Measurements from ENCODE around the gene ARID3A.
A peak's percentile ranks its signal among the peaks of the same experiment; 100 is the strongest.
"Not testable (repeated sequence)": the region's sequence is repeated elsewhere in the genome, so short reads cannot be mapped to it uniquely, and the experiment has no call there.

ARID3A gene

DNA sequence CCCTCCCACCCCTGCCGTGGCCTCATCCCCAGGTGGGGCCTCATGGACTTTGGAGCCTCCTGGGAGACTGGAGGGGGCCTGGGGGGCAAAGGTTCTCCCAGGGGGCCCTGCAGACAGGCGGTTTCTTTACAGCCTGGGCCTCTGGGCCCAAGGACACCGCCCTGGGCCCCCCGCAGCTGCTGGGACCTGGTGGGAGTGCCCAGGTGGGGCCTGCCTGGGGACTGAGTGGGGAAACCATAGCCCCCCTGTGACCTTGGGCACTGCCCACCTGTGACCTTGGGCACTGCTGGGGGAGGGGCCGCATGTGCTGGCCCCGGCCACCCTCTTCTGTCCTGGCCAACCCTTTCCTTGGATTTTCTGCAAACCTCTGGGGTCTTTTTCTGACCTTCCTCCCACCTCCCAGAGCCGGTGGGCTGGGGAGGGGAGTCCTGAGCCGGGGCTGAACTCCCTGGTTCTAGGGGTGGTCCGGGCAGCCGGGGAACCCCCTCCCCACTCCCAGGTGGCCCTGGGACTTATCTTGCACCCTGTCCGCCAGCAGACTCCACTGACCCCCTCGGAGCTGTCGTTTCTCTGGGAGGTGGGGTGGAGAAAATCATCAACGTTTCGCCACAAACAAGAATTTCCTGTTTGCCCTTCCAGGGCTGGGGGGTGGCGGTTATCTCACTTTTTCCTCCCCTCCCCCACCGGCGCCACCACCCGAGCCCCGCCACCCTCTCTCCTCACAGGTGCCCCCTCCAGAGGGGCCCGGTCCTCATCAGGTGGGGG is 27.0 kb downstream of the ARID3A start:
- H3K27me3 Mint-ChIP-seq, result no peaks in the 10 kb centered on the region
- no peaks in the 10 kb centered on the region for H3K4me1 Mint-ChIP-seq (ENCODE audit: low read depth)
- no peaks in the 10 kb centered on the region for H3K9me3 Mint-ChIP-seq
- no peak overlapping the region for H3K27ac Mint-ChIP-seq
- no peaks in the 10 kb centered on the region for H3K36me3 Mint-ChIP-seq (ENCODE audit: low read depth)
- no peak overlapping the region for H3K4me3 Mint-ChIP-seq

DNA sequence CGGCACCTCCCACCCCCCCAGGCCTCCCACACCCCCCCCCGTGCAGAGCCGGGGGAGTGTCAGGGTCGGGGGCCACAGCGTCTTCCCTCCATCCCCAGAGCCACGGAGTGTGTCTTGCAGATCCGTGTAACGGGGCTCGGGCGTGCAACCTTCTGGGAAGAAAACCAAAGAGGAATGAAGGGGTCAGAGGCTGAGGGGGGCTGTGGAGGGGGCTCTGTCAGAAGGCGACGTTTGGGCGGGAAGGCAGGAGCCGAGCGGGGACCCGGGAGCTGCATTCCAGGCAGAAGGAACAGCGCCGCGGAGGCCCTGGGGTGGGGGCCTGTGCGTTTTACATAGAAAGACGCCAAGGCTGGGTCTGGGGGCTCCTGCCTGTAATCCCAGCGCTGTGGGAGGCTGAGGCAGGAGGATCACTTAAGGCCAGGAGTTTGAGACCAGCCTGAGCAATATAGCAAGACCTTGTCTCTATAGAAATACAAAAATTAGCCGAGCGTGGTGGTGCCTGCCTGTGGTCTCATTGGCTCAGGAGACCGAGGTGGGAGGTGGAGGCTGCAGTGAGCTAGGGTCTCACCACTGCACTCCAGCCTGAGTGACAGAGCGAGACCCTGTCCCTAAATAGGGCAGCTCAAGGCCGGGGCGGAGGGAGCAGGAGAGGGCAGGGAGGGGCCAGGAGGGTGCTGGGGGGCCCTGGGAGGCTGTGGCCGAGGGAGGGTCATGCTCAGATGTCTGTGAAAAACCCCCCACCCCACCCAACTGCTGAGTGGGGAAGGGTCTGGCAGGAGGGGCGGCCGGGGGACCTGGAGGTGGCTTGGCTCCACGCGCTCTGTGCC is 27.8 kb downstream of the ARID3A start:
- no peak overlapping the region for H3K27ac Mint-ChIP-seq
- no peaks in the 10 kb centered on the region for H3K36me3 Mint-ChIP-seq (ENCODE audit: low read depth)
- no peak overlapping the region for H3K4me3 Mint-ChIP-seq
- no peaks in the 10 kb centered on the region for H3K9me3 Mint-ChIP-seq
- H3K27me3 Mint-ChIP-seq, result no peaks in the 10 kb centered on the region
- peaks cover under 1% of the 10 kb centered on the region for H3K4me1 Mint-ChIP-seq (ENCODE audit: low read depth)

DNA sequence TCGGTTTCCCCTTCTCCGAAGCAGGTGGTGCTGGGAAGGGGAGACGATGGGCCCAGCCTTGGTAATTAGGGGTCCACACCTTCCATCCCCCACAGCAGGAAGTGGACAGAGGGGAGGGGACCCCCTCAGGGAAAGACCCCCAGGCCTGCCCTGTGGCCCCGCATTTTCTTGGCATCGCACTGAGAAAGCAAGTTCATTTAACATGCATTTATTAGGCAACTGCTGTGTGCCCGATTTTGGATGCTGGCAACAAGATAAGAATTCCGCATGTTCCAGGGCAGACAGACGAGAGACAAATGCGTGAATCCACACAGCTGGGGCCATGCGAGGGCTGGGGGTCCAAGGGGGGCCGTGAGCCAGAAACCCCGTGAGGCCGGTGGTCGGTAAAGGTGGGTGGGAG is 28.4 kb downstream of the ARID3A start:
- Mint-ChIP-seq H3K9me3 (no peaks in the 10 kb centered on the region), H3K27ac (no peak overlapping the region), H3K4me1 (ENCODE audit: low read depth) (peaks cover 4% of the 10 kb centered on the region), H3K36me3 (ENCODE audit: low read depth) (no peaks in the 10 kb centered on the region), H3K4me3 (no peak overlapping the region), H3K27me3 (no peaks in the 10 kb centered on the region)

DNA sequence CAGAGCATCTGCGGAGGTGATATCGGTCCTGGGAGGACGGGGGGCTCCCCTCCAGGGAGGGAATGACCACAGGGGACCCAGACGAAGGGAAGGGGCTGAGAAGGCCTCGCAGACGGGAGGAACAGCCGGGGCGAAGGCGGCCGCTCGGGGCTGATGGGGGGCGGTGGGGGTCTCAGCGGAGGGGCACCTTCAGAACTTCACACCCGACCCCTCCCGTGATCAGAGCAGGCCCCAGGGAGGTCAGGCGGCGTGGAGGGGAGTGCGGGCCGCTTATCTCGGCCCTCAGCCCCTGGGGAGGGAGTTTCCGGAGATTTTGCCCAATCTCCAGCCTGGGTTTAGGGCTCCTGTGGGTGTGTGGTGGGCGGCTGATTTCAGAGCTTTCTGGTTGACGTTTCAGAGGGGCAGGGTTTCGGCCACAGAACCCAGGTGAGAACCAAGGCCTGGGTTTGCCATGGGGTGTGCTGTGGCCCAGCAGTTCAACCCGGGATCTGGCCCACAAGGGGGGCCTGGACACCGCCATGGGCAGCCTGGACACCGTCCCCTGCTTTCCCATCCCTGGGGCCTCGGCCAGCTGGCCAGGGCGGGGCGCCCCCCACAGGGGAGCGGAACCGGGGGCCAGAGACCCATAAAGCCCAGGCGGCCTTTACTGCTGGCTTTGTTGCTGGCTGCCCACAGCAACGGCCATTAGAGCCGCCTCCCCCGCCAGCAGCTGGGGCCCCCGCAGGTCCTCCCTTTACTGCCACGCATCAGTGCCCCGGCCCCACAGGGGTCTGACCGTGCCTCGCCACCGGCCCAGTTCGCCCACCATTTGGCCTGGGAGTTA is 29.0 kb downstream of the ARID3A start:
- Mint-ChIP-seq H3K27me3 (no peaks in the 10 kb centered on the region), H3K36me3 (ENCODE audit: low read depth) (no peaks in the 10 kb centered on the region), H3K9me3 (no peaks in the 10 kb centered on the region), H3K4me3 (no peak overlapping the region), H3K4me1 (ENCODE audit: low read depth) (peaks cover 4% of the 10 kb centered on the region), H3K27ac (no peak overlapping the region)

DNA sequence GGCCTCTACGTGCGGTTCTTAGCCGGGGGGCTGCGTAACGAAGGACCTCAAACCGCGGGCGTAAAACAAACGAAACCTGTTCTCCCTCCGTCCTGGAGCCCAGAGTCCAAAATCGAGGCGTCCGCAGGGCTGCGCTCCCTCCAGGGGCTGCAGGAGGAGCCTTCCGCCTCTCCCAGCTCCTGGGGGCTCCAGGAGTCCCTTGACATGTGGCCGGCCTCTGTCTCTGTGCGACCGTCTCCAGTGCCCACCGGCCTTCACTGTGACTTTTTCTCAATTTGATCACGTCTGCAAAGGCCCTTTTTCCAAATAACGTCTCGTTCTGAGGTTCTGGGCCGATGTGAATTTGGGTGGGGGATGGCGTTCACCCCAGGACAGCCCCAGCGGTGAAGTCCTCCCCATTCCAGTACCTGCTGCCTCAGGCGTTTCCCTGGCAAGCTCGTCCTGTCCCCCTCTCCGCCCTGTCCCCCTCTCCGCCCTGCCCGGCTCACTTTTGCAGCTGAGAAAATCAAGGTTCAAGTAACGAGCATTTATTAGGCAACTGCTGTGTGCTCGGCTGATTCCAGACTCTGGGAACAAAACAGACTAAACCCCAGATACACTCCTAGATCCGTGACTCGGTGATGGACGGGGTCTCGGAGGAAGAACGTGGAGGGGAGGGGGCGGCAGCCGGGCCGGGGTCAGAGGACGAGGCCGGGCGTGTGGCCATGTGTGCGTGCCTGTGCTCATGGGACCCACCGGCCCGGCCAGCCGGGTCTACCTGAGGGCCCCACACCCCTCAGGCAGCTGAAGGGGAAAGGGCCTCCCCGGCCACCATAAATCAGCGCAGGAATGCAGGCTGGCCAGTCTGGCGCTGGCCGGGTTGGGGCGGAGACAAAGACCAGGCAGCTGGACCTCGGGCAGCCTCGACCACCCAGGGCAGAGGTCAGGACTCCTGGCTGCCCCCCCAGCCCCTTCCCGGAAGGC is 30.2 kb downstream of the ARID3A start:
- Mint-ChIP-seq H3K27me3 (no peaks in the 10 kb centered on the region), H3K36me3 (ENCODE audit: low read depth) (no peaks in the 10 kb centered on the region), H3K9me3 (no peaks in the 10 kb centered on the region), H3K4me1 (ENCODE audit: low read depth) (peaks cover 4% of the 10 kb centered on the region), H3K27ac (no peak overlapping the region), H3K4me3 (no peak overlapping the region)

DNA sequence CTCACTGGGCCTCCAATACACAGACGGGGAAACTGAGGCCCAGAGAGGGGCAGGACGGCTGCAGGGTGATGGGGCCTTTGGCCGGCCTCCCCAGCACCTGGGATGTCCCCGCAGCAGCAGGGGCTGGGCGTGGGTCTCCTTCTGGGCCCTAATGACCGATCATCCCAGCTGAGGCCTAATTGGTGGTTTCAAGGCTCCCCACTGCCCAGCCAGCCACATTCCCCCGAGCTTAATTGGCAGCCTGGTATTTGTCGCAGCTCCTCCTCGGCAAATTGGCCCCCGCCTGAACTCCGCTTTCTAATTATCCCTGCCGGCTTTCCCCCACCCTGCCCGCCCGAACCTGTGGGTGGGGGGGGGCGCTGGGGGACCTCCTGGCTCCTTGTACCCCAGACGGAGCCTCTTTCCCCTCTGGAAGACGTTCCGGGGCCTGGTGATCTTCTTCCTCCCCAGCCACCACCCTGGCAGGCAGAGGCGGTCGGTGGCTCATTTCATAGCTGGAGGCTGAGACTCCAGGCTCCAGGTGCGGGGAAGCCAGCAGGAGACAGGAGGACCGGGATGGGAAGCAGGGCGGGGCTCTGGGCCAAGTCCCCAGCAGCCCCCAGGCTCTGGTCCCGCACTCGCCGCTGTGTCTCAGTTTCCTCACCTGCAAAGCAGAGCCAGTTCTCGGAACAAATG is 31.1 kb downstream of the ARID3A start:
- Mint-ChIP-seq H3K27ac (no peak overlapping the region), H3K4me1 (ENCODE audit: low read depth) (peaks cover 4% of the 10 kb centered on the region), H3K27me3 (no peaks in the 10 kb centered on the region), H3K4me3 (no peak overlapping the region), H3K9me3 (no peaks in the 10 kb centered on the region), H3K36me3 (ENCODE audit: low read depth) (no peaks in the 10 kb centered on the region)

DNA sequence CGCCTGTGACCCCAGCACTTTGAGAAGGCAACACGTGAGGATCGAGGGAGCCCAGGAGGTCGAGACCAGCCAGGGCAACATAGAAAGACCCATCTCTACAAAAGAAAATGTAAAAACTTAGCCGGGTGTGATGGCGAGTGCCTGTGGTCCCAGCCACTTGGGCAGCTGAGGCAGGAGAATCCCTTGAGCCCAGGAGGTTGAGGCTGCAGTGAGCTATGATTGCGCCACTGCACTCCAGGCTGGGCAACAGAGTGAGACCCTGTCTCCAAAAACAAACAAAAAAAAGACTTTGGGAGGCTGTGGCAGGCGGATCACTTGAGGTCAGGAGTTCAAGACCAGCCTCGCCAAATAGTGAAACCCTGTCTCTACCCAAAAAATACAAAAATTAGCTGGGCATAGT is 31.7 kb downstream of the ARID3A start:
- H3K27me3 Mint-ChIP-seq; H3K4me3 Mint-ChIP-seq; H3K9me3 Mint-ChIP-seq; H3K4me1 Mint-ChIP-seq (ENCODE audit: low read depth); H3K27ac Mint-ChIP-seq; H3K36me3 Mint-ChIP-seq (ENCODE audit: low read depth): not testable (repeated sequence)

DNA sequence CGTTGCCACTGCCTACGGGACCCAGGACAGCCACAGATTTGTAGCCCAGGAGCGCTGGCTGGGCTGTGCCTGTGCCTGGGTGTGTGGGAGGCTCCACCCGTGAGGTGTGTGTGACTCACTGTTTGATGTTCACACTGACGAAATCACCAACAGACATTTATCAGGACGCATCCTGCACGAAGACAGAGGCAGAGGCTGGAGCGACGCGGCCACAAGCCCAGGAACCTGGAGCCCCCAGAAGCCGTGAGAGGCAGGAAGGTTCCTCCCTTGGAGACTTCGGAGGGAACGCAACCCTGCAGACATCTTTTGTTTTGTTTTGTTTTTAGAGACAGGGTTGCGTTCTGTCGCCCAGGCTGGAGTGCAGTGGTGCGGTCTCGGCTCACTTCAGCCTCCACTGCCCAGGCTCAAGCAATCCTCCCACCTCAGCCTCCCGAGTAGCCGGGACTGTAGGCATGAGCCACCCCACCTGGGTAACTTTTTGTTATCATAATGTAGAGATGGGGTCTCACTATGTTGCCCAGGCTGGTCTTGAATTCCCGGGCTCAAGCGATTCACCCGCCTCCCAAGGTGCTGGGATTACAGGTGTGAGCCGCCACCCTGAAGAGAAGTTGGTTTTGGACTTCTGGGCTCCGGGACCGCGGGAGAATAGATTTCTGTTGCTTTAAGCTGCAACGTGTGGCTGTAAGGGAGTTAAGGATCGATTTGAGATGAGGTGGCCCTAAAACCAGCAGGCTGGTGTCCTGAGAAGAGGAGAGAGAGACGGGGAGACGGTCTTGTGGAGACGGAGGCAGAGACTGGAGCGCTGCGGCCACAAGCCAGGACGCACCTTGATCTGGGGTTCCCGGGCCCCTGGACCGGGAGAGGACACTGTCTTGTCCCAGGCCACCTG is 33.4 kb downstream of the ARID3A start:
- no peaks in the 10 kb centered on the region for H3K9me3 Mint-ChIP-seq
- peak overlapping the region; percentile 15 for H3K4me3 Mint-ChIP-seq
- H3K4me1 Mint-ChIP-seq (ENCODE audit: low read depth), result peaks cover 4% of the 10 kb centered on the region
- no peak overlapping the region for H3K27ac Mint-ChIP-seq
- no peaks in the 10 kb centered on the region for H3K36me3 Mint-ChIP-seq (ENCODE audit: low read depth)
- H3K27me3 Mint-ChIP-seq, result no peaks in the 10 kb centered on the region

DNA sequence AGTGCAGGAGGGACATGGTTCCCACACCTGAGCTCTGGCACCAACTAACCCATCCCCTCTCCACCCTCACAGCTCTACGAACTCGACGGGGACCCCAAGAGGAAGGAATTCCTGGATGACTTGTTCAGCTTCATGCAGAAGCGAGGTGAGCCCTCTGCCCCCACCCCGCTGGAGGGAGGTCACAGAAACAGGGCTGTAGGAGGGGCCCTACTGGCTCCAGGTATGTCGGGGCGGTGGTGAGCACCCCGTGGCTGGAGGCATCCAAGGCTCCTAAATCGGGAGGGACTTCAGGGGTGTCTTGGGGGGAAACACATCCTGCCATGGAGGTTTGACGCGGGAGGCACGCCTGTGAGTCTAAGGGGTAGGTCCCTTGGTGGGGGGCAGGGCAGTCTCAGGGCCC is 34.2 kb downstream of the ARID3A start:
- H3K27ac Mint-ChIP-seq, result no peak overlapping the region
- peaks cover 1% of the 10 kb centered on the region for H3K36me3 Mint-ChIP-seq (ENCODE audit: low read depth)
- H3K4me1 Mint-ChIP-seq (ENCODE audit: low read depth), result peaks cover 4% of the 10 kb centered on the region
- no peaks in the 10 kb centered on the region for H3K27me3 Mint-ChIP-seq
- no peaks in the 10 kb centered on the region for H3K9me3 Mint-ChIP-seq
- H3K4me3 Mint-ChIP-seq, result no peak overlapping the region

DNA sequence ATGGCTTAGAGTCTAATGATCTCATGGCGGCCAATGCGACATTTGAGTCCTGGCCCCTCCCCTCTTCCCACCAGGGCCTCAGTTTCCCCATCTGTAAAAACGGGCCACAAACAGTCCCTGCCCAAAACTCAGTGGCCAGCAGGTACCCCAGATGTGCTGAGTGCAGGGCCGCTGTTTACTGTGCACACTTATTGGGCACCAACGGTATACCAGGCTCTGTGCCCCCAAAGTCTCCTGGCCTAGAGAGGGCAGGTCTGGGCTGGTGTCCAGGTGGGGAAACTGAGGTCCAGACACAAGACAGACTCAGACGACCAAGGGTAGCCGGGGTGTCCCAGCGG is 34.7 kb downstream of the ARID3A start:
- Mint-ChIP-seq H3K4me3 (no peak overlapping the region), H3K27ac (no peak overlapping the region), H3K27me3 (no peaks in the 10 kb centered on the region), H3K9me3 (no peaks in the 10 kb centered on the region), H3K36me3 (ENCODE audit: low read depth) (peaks cover 4% of the 10 kb centered on the region), H3K4me1 (ENCODE audit: low read depth) (peaks cover 4% of the 10 kb centered on the region)

DNA sequence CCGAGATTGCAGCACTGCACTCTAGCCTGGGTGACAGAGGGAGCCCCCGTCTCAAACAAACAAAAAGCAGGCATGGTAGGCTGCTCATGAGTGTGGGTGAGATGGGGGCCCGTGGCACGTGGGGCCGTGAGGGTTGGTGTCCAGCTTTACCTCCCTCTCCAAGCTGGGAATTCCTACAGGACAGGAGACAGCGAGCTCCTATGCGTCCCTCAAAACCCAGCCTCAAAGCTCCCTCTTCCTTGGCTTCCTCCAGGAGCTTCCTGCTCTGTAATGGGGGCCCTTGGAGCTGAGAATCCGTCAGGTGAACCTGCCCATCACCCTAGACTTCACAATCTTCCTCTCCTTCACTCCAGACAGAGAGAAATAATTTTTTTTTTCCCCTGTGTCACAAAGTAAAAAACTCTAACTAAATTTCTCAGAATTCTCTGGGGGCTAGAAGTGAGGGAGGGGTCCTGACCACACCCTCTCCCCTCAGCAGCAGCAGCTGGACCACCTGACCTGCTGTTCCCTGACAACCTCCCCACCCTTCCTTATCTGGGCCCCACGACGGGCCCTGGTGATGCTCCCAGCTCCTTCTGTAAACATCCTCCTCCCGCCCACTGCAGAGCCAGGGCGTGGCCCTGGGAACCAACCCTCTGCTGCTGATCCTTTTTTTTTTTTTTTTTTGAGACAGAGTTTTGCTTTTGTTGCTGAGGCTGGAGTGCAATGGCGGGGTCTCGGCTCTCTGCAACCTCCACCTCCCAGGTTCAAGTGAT is 36.2 kb downstream of the ARID3A start:
- Mint-ChIP-seq H3K27me3 (no peaks in the 10 kb centered on the region), H3K27ac (no peak overlapping the region)

DNA sequence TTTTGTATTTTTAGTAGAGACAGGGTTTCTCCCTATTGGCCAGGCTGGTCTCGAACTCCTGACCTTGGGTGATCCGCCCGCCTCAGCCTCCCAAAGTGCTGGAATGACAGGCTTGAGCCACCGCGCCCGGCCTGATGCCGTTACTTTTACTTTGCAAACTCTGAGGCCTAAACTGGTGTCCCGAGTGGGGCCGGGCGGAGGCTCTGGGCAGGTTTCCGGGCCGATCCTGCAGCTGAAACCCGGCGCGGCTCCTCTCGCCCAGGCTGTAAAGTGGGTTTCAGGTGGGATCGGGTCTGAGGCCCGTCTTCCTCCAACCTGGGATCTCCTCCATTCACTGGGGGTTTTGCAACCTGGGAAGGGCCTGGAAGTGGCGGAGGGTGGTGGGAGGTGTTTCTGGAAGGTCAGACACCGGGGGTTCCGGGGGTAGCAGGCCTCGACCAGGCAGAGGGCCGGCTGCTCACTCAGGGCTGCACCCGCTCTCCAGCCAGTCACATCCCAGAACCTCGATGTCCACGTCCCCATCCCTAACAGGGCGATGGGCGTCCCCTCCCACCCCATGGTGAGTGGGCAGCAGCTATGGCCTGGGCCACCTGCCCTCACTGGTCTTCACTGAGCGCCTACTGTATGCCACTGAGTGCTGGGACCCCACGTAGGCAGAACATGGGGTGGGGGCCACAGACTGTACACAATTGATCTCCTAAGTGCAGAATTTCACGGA is 37.0 kb downstream of the ARID3A start:
- Mint-ChIP-seq H3K4me1 (ENCODE audit: low read depth) (peaks cover 4% of the 10 kb centered on the region), H3K36me3 (ENCODE audit: low read depth) (peaks cover 9% of the 10 kb centered on the region), H3K27me3 (no peaks in the 10 kb centered on the region), H3K4me3 (no peak overlapping the region), H3K27ac (no peak overlapping the region), H3K9me3 (no peaks in the 10 kb centered on the region)

More for the DNA sequence above, 36.2 kb downstream of the ARID3A start:
- Mint-ChIP-seq H3K9me3 (no peaks in the 10 kb centered on the region), H3K36me3 (ENCODE audit: low read depth) (peaks cover 4% of the 10 kb centered on the region), H3K4me3 (no peak overlapping the region), H3K4me1 (ENCODE audit: low read depth) (peaks cover 4% of the 10 kb centered on the region)

Data from stimulated activated naive CD8-positive, alpha-beta T cell treated with anti-CD3 and anti-CD28 coated beads, Interleukin-15, Interleukin-2, amounts not matched to agents 100 ng/mL and 50 ng/mL, for 24 hours (primary cell).